Endothelial cell (in vitro differentiated cells): ENCODE measurements around the gene PTPN6. TPM values are rescaled to one million over a fixed set of nuclear protein-coding genes. Genes with fewer than 3 reads are reported as not detected.

Experiments
- DNase-seq: peaks from one replicate; pipeline ENCODE4 v3.0.0; 2021; ENCODE audit warnings: low spot score
- H3K27ac Mint-ChIP-seq: one replicate; pipeline ENCODE4 v1.8.0; 2021; ENCODE audit warnings: mixed read lengths, inconsistent platforms; ENCODE audit not compliant: unreplicated experiment
- H3K27me3 Mint-ChIP-seq: one replicate; pipeline ENCODE4 v1.8.0; 2021; ENCODE audit warnings: mild to moderate bottlenecking, moderate library complexity, mixed read lengths, inconsistent platforms; ENCODE audit not compliant: unreplicated experiment
- H3K36me3 Mint-ChIP-seq: one replicate; pipeline ENCODE4 v1.8.0; 2021; ENCODE audit warnings: mild to moderate bottlenecking, low read depth, mixed read lengths, inconsistent platforms; ENCODE audit not compliant: unreplicated experiment
- H3K4me1 Mint-ChIP-seq: one replicate; pipeline ENCODE4 v1.8.0; 2021; ENCODE audit warnings: mild to moderate bottlenecking, mixed read lengths, inconsistent platforms; ENCODE audit not compliant: unreplicated experiment
- H3K4me3 Mint-ChIP-seq: one replicate; pipeline ENCODE4 v1.8.0; 2021; ENCODE audit warnings: mild to moderate bottlenecking, mixed read lengths, inconsistent platforms; ENCODE audit not compliant: unreplicated experiment
- H3K9me3 Mint-ChIP-seq: one replicate; pipeline ENCODE4 v1.8.0; 2021; ENCODE audit warnings: mixed read lengths, inconsistent platforms; ENCODE audit not compliant: unreplicated experiment
- total RNA-seq: library from RNA; stranded (reverse); fragmentation: NEBNext Ultra II Directional; extraction: Animal tissue kit (Norgen Biotek cat#: 25700); gene quantifications from one replicate; pipeline ENCODE4 v1.2.1, GENCODE V29; 2021; ENCODE audit not compliant: unreplicated experiment
- TF ChIP-seq, protein P1 (sequence below): fragments of 200-600 bp; sonication (generic); IDR thresholded peaks from one replicate; pipeline ENCODE4 v1.5.0; 2021; ENCODE audit warnings: antibody characterized with exemption; ENCODE audit not compliant: unreplicated experiment

Gene PTPN6
- total RNA-seq, 1 donor from 2014 or later, result 22.1 TPM

DNA sequence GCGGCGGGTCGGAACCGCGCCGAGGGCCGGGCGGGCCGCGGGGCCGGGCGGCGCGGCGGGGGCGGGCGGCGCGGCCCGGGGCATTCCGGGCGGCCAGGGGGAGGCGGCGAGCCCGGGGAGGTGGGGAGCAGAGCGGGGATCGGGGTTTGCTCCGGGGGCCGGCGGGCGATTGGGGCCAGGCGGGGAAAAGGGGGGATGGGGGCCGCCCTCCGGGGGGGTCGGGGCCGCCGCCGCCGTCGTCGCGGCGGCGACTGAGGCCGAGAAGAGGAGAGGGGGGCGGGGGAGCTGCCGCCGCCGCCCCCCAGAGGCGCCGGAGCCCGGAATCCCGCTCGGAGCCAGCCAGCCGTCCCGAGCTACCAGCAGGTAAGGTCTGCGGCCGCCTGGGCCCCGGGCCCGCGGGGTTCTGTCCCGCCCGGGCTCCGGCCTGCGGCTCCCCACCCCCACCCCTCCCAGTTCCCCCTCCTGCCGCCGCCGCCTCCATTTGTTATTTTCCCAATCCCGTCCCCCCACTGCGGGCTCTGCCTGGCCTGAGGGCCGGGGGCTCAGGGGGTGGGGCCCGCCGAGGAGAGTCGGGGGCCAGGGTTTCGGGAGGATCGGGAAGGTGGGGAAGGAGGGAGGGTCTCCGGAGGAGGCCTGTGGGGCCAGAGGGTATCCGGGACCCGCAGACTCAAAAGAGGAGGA is 23.0 kb upstream of the PTPN6 start:
- Mint-ChIP-seq H3K4me1 (peaks cover 73% of the 10 kb centered on the region), H3K4me3 (peak overlapping the region; percentile 100), H3K36me3 (peaks cover 30% of the 10 kb centered on the region), H3K9me3 (no peaks in the 10 kb centered on the region), H3K27ac (peak overlapping the region; percentile 94), H3K27me3 (peaks cover 30% of the 10 kb centered on the region)
- TF ChIP-seq, protein P1, sequence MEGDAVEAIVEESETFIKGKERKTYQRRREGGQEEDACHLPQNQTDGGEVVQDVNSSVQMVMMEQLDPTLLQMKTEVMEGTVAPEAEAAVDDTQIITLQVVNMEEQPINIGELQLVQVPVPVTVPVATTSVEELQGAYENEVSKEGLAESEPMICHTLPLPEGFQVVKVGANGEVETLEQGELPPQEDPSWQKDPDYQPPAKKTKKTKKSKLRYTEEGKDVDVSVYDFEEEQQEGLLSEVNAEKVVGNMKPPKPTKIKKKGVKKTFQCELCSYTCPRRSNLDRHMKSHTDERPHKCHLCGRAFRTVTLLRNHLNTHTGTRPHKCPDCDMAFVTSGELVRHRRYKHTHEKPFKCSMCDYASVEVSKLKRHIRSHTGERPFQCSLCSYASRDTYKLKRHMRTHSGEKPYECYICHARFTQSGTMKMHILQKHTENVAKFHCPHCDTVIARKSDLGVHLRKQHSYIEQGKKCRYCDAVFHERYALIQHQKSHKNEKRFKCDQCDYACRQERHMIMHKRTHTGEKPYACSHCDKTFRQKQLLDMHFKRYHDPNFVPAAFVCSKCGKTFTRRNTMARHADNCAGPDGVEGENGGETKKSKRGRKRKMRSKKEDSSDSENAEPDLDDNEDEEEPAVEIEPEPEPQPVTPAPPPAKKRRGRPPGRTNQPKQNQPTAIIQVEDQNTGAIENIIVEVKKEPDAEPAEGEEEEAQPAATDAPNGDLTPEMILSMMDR, result no peak
- DNase-seq, result no peak

DNA sequence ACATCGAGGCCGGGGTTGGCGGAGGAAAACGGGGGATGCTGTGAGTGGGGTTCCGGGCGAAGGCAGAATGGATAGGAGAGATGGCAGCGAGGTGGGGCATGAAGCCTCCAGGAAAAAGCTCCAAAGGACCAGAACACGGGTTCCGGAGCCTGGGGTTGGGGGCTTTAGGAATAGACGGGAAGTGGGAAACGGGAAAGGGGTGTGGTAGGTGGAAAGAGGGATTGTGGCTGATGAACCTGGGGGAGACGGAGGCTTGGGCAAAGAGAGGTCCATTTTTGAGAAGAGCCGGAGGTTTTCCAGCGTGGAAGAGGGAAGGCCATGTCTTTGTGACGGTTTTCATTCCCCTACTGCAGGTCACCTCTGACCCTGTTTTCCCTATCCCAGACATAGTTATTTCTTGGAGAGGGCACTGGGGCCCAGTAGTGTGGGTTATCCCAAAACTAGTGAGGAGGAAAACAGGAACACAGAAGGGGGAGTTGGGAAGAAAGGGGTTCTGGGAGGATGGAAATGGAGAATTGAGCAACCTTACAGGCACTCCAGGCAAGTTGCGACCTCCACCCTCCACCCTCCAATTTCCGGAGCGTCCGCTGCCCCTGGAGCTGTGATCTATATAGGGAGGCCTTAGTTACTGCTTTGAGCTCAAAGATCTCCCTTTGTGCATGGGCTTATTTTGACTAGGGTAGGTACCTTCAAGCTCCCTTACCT is 22.3 kb upstream of the PTPN6 start:
- TF ChIP-seq, protein P1, result no peak
- no peaks in the 10 kb centered on the region for H3K9me3 Mint-ChIP-seq
- peaks cover 33% of the 10 kb centered on the region for H3K36me3 Mint-ChIP-seq
- H3K27me3 Mint-ChIP-seq, result peaks cover 30% of the 10 kb centered on the region
- H3K27ac Mint-ChIP-seq, result peak overlapping the region; percentile 94
- no peak for DNase-seq
- peaks cover 74% of the 10 kb centered on the region for H3K4me1 Mint-ChIP-seq
- H3K4me3 Mint-ChIP-seq, result peak overlapping the region; percentile 100

DNA sequence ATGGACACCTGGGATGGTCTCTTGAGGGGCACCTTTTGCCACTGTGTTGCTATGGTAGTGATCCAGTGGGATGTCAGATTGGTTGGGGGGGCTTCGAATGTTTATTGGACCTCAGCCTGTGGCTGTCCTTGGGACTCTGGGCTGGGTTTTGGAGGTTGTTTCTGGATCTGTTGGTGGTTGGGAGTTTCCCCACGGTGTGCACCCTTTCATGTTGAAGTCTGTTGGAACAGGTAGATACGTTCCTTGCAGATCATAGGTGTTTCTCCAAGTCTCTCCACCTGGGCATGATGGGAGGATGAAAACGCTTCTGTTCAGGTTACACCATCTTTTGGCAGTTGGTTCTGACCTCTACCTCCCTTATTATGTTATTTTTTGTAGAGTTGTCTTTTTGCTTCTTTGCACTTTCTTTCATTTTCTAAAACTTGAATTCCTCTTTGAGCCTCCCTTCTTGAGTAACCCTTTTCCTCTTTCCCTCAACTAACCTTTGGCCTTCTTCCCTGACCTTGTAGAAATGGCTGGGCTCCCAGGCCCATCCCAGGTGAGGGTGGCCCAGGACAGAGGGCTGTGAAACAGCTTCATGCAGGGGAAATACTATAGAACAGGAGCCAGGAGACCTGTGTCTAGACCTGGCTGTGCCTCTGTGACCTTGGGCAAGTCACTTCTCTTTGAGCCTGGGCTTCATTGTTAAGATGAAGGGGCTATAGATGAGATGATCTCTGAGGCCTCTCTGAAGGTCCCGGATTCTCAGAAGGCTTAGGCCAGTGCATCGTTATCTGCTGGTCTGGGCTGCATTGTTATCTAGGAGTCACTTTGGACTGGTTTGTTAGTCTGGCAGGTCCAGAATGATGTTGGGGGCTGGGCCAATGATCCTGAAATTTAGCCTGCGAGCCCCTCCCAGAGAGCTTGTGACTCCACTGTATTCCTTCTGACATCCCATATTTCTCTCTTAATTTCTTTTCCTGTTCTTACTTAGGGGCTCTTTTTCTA is 21.4 kb upstream of the PTPN6 start:
- peaks cover 27% of the 10 kb centered on the region for H3K27me3 Mint-ChIP-seq
- H3K9me3 Mint-ChIP-seq, result no peaks in the 10 kb centered on the region
- H3K4me3 Mint-ChIP-seq, result peak overlapping the region; percentile 100
- H3K36me3 Mint-ChIP-seq, result peaks cover 41% of the 10 kb centered on the region
- H3K4me1 Mint-ChIP-seq, result peaks cover 74% of the 10 kb centered on the region
- peak overlapping the region; percentile 86 for H3K27ac Mint-ChIP-seq
- no peak for DNase-seq
- TF ChIP-seq, protein P1, result no peak

DNA sequence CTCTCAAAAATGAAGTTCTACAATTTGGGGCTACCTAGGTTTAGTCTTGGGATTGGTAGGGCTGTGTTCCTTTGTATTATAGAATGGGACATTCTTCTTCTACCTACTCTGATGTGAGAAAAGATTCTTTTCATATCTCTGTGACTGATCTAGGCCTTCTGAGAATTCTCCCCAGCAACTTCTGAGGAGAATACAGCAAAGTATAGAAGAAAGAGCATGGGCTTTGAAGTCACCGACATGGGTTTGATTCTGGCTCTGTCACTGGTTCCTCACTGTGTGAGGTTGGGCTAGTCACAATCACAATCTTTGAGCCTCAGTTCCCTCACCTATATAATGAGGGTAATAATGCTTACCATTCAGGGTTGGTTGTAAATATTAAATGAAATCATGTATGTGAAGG is 18.4 kb upstream of the PTPN6 start:
- no peak for DNase-seq
- Mint-ChIP-seq H3K27ac (peak overlapping the region; percentile 48), H3K27me3 (peaks cover 29% of the 10 kb centered on the region), H3K36me3 (peaks cover 45% of the 10 kb centered on the region), H3K4me1 (peaks cover 65% of the 10 kb centered on the region), H3K9me3 (no peaks in the 10 kb centered on the region), H3K4me3 (no peak overlapping the region)
- TF ChIP-seq, protein P1, result no peak
